A549 (cell line): ENCODE results near the gene NPAT. TPM values are rescaled to one million over a fixed set of nuclear protein-coding genes. Genes with fewer than 3 reads are reported as not detected.

Experiments used
- ATAC-seq, 2 experiments: fragments of 200-7000 bp in 1 of 2; fragments of >200 bp in 1 of 2; cut with Nextera tagmentation in 1 of 2; cut with Tn5 transposase in 1 of 2; 3 replicates each; pipeline versions ENCODE4 v1.8.0 to v1.9.1; 2018 to 2020; ENCODE audit warnings: mild to moderate bottlenecking in 1 of 2, moderate library complexity in 1 of 2
- CTCF ChIA-PET: fragments of 300-600 bp; sonication (Branson Sonifier 250); formaldehyde crosslinking; extraction: SDS; loops from one replicate; lab custom pipeline; 2021; ENCODE audit warnings: antibody characterized with exemption, inconsistent platforms; lab: Yijun Ruan, JAX
- POLR2A ChIA-PET: fragments of 350-600 bp; formaldehyde crosslinking; extraction: SDS; loops from one replicate; lab custom pipeline; 2021; ENCODE audit warnings: antibody characterized with exemption, inconsistent platforms; lab: Yijun Ruan, JAX
- DNase-seq, 2 experiments: peaks; one replicate each; pipeline versions ENCODE4 v3.0.0 to v3.0.0-alpha.2; 2011 to 2016; ENCODE audit warnings: low read depth in 1 of 2, low spot score in 1 of 2
- FAIRE-seq: peaks from 2 replicates; lab custom pipeline; 2011; peaks lifted over from hg19 to GRCh38; lab: Jason Lieb, UNC
- H3K27ac ChIP-seq, 2 experiments: fragments of >200 bp; sonication (Bioruptor Twin); formaldehyde crosslinking; 3 replicates each; pipeline ENCODE4 v1.5.1; 2016 to 2017
- H3K4me1 ChIP-seq: fragments of >200 bp; sonication (Bioruptor Twin); formaldehyde crosslinking; 3 replicates; pipeline ENCODE4 v1.6.1; 2016
- H3K4me2 ChIP-seq: fragments of >200 bp; sonication (Bioruptor Twin); formaldehyde crosslinking; 3 replicates; pipeline ENCODE4 v1.6.1; 2016
- H3K4me3 ChIP-seq: fragments of >200 bp; sonication (Bioruptor Twin); formaldehyde crosslinking; 3 replicates; pipeline ENCODE4 v1.5.1; 2016
- H3K9me3 ChIP-seq: fragments of >200 bp; sonication (Bioruptor Twin); formaldehyde crosslinking; 3 replicates; pipeline ENCODE4 v1.6.1; 2016
- CBX8 ChIP-seq: fragments of 200-600 bp; sonication (generic); IDR thresholded peaks from 2 replicates; pipeline ENCODE4 v1.6.1; 2016
- CHD2 ChIP-seq: fragments of 150-350 bp; IDR thresholded peaks from 2 replicates; pipeline ENCODE4 v1.6.1; 2014; ENCODE audit warnings: low read length; ENCODE audit not compliant: partially characterized antibody
- EHF ChIP-seq: fragments of 250-450 bp; sonication (Bioruptor Pico); IDR thresholded peaks from 2 replicates; pipeline ENCODE4 v1.5.0; 2020; ENCODE audit warnings: mild to moderate bottlenecking
- EP300 ChIP-seq, 2 experiments: fragments of >200 bp; sonication (Bioruptor Twin); formaldehyde crosslinking; IDR thresholded peaks; 2 replicates in 1 of 2; 3 replicates in 1 of 2; pipeline ENCODE4 v1.6.1; 2016 to 2017
- ESRRA ChIP-seq: fragments of 150-350 bp; IDR thresholded peaks from 2 replicates; pipeline ENCODE4 v1.6.1; 2014; ENCODE audit warnings: mild to moderate bottlenecking, low read length, borderline replicate concordance
- FOSB ChIP-seq: fragments of 250-450 bp; sonication (Bioruptor Pico); IDR thresholded peaks from 2 replicates; pipeline ENCODE4 v1.5.0; 2020; ENCODE audit warnings: mild to moderate bottlenecking, moderate library complexity
- FOSL2 ChIP-seq, 2 experiments: fragments of 450-650 bp in 1 of 2; fragments of >200 bp in 1 of 2; sonication (Bioruptor Twin) in 1 of 2; formaldehyde crosslinking; IDR thresholded peaks; 2 replicates each; pipeline versions ENCODE4 v1.5.0 to v1.6.1; 2016 to 2020; ENCODE audit warnings: mild to moderate bottlenecking in 1 of 2, moderate library complexity in 1 of 2
- GATA3 ChIP-seq: IDR thresholded peaks from 2 replicates; pipeline ENCODE4 v1.6.1; 2012; ENCODE audit warnings: borderline replicate concordance
- HDAC2 ChIP-seq: fragments of 200-600 bp; sonication (generic); IDR thresholded peaks from 2 replicates; pipeline ENCODE4 v1.6.1; 2016
- HES2 ChIP-seq: fragments of >200 bp; sonication (Bioruptor Twin); formaldehyde crosslinking; IDR thresholded peaks from 2 replicates; pipeline ENCODE4 v1.6.1; 2016
- HEYL ChIP-seq: fragments of 250-450 bp; sonication (Bioruptor Pico); IDR thresholded peaks from 2 replicates; pipeline ENCODE4 v1.8.0; 2021; ENCODE audit warnings: mild to moderate bottlenecking, moderate library complexity
- HMGXB4 ChIP-seq: fragments of 250-450 bp; sonication (Bioruptor Pico); IDR thresholded peaks from 2 replicates; pipeline ENCODE4 v1.5.0; 2021; ENCODE audit warnings: mild to moderate bottlenecking, moderate library complexity, borderline replicate concordance
- HOXB13 ChIP-seq: fragments of 250-450 bp; sonication (Bioruptor Pico); IDR thresholded peaks from 2 replicates; pipeline ENCODE4 v1.5.0; 2020; ENCODE audit warnings: low read depth, mild to moderate bottlenecking, moderate library complexity
- HOXB5 ChIP-seq: fragments of 250-450 bp; sonication (Bioruptor Pico); IDR thresholded peaks from 2 replicates; pipeline ENCODE4 v1.5.0; 2020; ENCODE audit warnings: mild to moderate bottlenecking, moderate library complexity
- KDM5A ChIP-seq: fragments of 200-600 bp; sonication (generic); IDR thresholded peaks from 2 replicates; pipeline ENCODE4 v1.6.1; 2016; ENCODE audit warnings: antibody characterized with exemption, mild to moderate bottlenecking
- MAFK ChIP-seq: fragments of 450-650 bp; IDR thresholded peaks from 2 replicates; pipeline ENCODE4 v1.6.1; 2014; ENCODE audit not compliant: partially characterized antibody
- MAX ChIP-seq: IDR thresholded peaks from 2 replicates; pipeline ENCODE4 v1.6.1; 2012
- MAZ ChIP-seq: fragments of 150-350 bp; IDR thresholded peaks from 2 replicates; pipeline ENCODE4 v1.6.1; 2014; ENCODE audit warnings: antibody characterized with exemption, low read depth, low read length, borderline replicate concordance
- MYC ChIP-seq: IDR thresholded peaks from 2 replicates; pipeline ENCODE4 v1.6.1; 2012; ENCODE audit warnings: mild to moderate bottlenecking, inconsistent platforms, low read length, improper control_type of control experiment, borderline replicate concordance
- NFE2L2 ChIP-seq: fragments of 150-350 bp; conservative IDR thresholded peaks from 2 replicates; pipeline ENCODE4 v1.6.1; 2014; ENCODE audit warnings: low read length
- NPAS2 ChIP-seq: fragments of 250-450 bp; sonication (Bioruptor Pico); IDR thresholded peaks from 2 replicates; pipeline ENCODE4 v1.8.0; 2022; ENCODE audit warnings: mild to moderate bottlenecking, moderate library complexity, borderline replicate concordance
- PBX3 ChIP-seq: IDR thresholded peaks from 2 replicates; pipeline ENCODE4 v1.6.1; 2012
- POLR2AphosphoS2 ChIP-seq: conservative IDR thresholded peaks from 2 replicates; pipeline ENCODE4 v1.6.1; 2012; ENCODE audit warnings: low read length, improper control_type of control experiment, inconsistent platforms
- RAD21 ChIP-seq, 2 experiments: fragments of >200 bp in 1 of 2; sonication (Bioruptor Twin) in 1 of 2; formaldehyde crosslinking in 1 of 2; IDR thresholded peaks in 1 of 2; conservative IDR thresholded peaks in 1 of 2; 2 replicates in 1 of 2; 3 replicates in 1 of 2; pipeline ENCODE4 v1.6.1; 2012 to 2018; ENCODE audit warnings: inconsistent platforms in 1 of 2
- RARB ChIP-seq: fragments of 250-450 bp; sonication (Bioruptor Pico); IDR thresholded peaks from 2 replicates; pipeline ENCODE4 v1.8.0; 2021; ENCODE audit warnings: mild to moderate bottlenecking, moderate library complexity
- RNF2 ChIP-seq: fragments of 200-600 bp; sonication (generic); IDR thresholded peaks from 2 replicates; pipeline ENCODE4 v1.6.1; 2016; ENCODE audit warnings: low read depth, mild to moderate bottlenecking, antibody characterized with exemption, moderate library complexity, borderline replicate concordance
- SMC3 ChIP-seq: fragments of >200 bp; sonication (Bioruptor Twin); formaldehyde crosslinking; IDR thresholded peaks from 3 replicates; pipeline ENCODE4 v1.6.1; 2018; ENCODE audit warnings: inconsistent platforms
- SREBF2 ChIP-seq: fragments of 450-650 bp; IDR thresholded peaks from 2 replicates; pipeline ENCODE4 v1.6.1; 2014; ENCODE audit warnings: mild to moderate bottlenecking, moderate library complexity
- TP53 ChIP-seq: fragments of 250-450 bp; sonication (Bioruptor Pico); IDR thresholded peaks from 2 replicates; pipeline ENCODE4 v1.5.0; 2021; ENCODE audit warnings: mild to moderate bottlenecking, moderate library complexity
- ZNF302 ChIP-seq: fragments of 250-450 bp; sonication (Bioruptor Pico); IDR thresholded peaks from 2 replicates; pipeline ENCODE4 v1.9.0; 2021; ENCODE audit warnings: inconsistent platforms, mild to moderate bottlenecking, moderate library complexity
- WGBS: methylation state at CpG from one replicate; pipeline ENCODE4 v1.1.6; 2017; ENCODE audit errors: missing lambda C conversion rate; 5-methylcytosine and 5-hydroxymethylcytosine counted together
- polyA plus RNA-seq, 4 experiments: library from polyadenylated mRNA; depleted of rRNA in 3 of 4; stranded (reverse); fragments of >200 nt; fragmentation: RNase III in 1 of 4; extraction: RNeasy Plus Mini Kit Qiagen cat#74134 plus additional on column Dnase treatment in 1 of 4; gene quantifications; 2 replicates in 3 of 4; 3 replicates in 1 of 4; pipeline ENCODE4 v1.2.3, GENCODE V29; 2011 to 2017

The NPAT gene
- polyA plus RNA-seq, 2 of the 4 experiments (the other 2 are of a cell fraction), result 4.6 to 9.3 TPM

DNA sequence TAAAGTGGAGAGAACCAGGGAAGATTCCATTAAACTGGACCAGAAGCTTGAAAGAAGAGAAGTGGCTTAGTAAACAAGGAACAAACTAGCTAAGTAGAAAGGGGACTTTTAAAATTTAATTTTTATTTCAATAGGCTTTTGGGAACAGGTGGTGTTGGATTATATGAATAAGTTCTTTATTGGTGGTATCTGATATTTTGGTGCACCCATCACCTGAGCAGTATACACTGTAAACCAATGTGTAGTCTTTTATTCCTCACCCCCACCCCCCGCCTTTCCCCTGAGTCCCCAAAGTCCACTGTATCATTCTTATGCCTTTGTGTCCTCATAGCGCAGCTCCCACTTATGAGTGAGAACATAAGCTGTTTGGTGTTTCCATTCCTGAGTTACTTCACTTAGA, 93.7 kb downstream of the NPAT start:
- H3K4me3 ChIP-seq, result no peak overlapping the region
- DNase-seq (no peak), FAIRE-seq (no peak), ATAC-seq (no peak)
- ChIA-PET POLR2A (no interaction called here), CTCF (interaction anchor here (1.1 kb wide), 1 partner anchor 11 kb away, joined by 5 read pairs; no protein-coding TSS in a partner anchor)
- peaks cover 8% of the 10 kb centered on the region for H3K4me1 ChIP-seq
- no peak overlapping the region for H3K4me2 ChIP-seq
- no peak overlapping the region for H3K27ac ChIP-seq
- H3K9me3 ChIP-seq, result no peaks in the 10 kb centered on the region
- no peak for TF ChIP-seq NFE2L2
- TF ChIP-seq MAFK, result no peak
- no peak for TF ChIP-seq FOSB (CRISPR knock-in tag)
- no peak for TF ChIP-seq HMGXB4 (CRISPR knock-in tag)
- no peak for TF ChIP-seq HOXB5 (CRISPR knock-in tag)
- no peak for TF ChIP-seq RAD21 (conservative IDR thresholded peaks at IDR 0.05 in 1 of 2, IDR thresholded peaks at IDR 0.05 in 1 of 2)
- TF ChIP-seq FOSL2 (IDR thresholded peaks at IDR 0.05), result no peak
- TF ChIP-seq FOSL2 (CRISPR knock-in tag; IDR thresholded peaks at IDR 0.05), result no peak
- TF ChIP-seq RNF2, result no peak
- no peak for TF ChIP-seq GATA3
- no peak for TF ChIP-seq CBX8
- no peak for TF ChIP-seq SMC3
- no peak for TF ChIP-seq HES2
- no peak for TF ChIP-seq KDM5A
- TF ChIP-seq POLR2AphosphoS2, result no peak
- no peak for TF ChIP-seq EHF
- TF ChIP-seq ZNF302, result no peak
- 90% methylated on average over 2 of the region's 2 CpGs for WGBS

DNA sequence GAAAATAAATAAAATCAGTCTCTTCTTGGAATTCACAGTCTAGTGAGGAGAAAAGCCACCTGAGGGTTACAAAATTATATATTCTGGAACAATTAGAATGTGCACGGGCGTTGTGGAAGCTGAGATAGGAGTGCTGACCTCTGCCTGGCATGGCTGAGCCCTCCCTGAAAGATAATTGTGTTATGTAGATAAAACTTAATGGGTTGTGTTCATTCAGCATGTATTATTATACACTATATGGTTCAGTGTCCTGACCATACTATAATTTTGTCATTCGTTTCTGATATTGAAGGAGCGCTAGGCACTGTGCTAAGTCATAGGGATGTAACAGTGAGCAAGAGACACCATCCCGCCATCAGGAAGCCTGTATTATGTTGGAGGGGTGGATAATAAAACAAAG, 97.3 kb downstream of the NPAT start:
- TF ChIP-seq FOSL2 (IDR thresholded peaks at IDR 0.05) (no peak), FOSL2 (CRISPR knock-in tag; IDR thresholded peaks at IDR 0.05) (no peak), HOXB13 (CRISPR knock-in tag) (no peak), RARB (CRISPR knock-in tag) (no peak), SREBF2 (no peak), NFE2L2 (no peak), NPAS2 (CRISPR knock-in tag) (no peak)
- H3K4me1 ChIP-seq, result peaks cover 23% of the 10 kb centered on the region
- DNase-seq (no peak), FAIRE-seq (no peak), ATAC-seq (no peak)
- ChIA-PET CTCF (no interaction called here), POLR2A (no interaction called here)
- H3K27ac ChIP-seq, result no peak overlapping the region
- H3K9me3 ChIP-seq, result no peaks in the 10 kb centered on the region
- no peak overlapping the region for H3K4me3 ChIP-seq
- no peak overlapping the region for H3K4me2 ChIP-seq
- 88% methylated on average over 5 of the region's 5 CpGs for WGBS

DNA sequence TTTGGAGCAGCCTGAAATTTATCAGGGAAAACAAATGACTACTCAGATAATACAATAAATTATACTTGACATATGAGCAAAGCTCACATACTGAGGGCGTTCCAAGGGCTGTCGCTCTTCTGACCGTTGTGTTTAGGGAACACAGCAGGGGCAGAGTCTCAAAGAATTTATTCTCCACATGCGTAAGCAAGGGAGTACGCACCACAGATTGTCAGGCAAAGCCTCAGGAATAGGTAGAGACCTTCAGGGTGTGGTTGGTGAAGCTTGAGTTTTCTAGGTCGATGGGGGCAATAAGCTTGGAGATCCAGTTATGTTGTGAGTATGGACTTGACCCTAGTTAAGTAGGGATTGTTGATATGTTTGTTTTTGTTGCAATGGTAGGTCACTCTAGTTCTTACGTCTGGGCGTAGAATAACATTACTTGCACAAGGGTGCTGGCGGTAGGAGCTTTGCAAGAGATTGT, 100.2 kb downstream of the NPAT start:
- FAIRE-seq (no peak), ATAC-seq (peak; percentile 24 to 33; a peak in 3 of 6 replicates), DNase-seq (peak in 1 of 2 experiments; percentile 12)
- Histone ChIP-seq H3K4me2 (peak overlapping the region; percentile 87), H3K4me1 (peaks cover 23% of the 10 kb centered on the region), H3K4me3 (peak overlapping the region; percentile 63), H3K9me3 (no peaks in the 10 kb centered on the region), H3K27ac (peak overlapping the region; percentile 79 to 90)
- ChIA-PET POLR2A (no interaction called here), CTCF (interaction anchor here (0.5 kb wide), 1 partner anchor 538 kb away, joined by 4 read pairs; no protein-coding TSS in a partner anchor)
- WGBS, result 24% methylated on average over 9 of the region's 9 CpGs
- no peak for TF ChIP-seq HMGXB4 (CRISPR knock-in tag)
- TF ChIP-seq EP300 (IDR thresholded peaks at IDR 0.05), result no peak
- no peak for TF ChIP-seq ZNF302
- TF ChIP-seq RARB (CRISPR knock-in tag), result no peak
- no peak for TF ChIP-seq MAX
- TF ChIP-seq KDM5A, result no peak
- TF ChIP-seq HDAC2, result no peak
- TF ChIP-seq CHD2, result no peak
- no peak for TF ChIP-seq TP53 (CRISPR knock-in tag)
- TF ChIP-seq MAZ, result no peak
- no peak for TF ChIP-seq ESRRA
- no peak for TF ChIP-seq MYC
- no peak for TF ChIP-seq PBX3
- TF ChIP-seq HEYL (CRISPR knock-in tag), result no peak
